ENCODE results near the gene PLCH1.

DNA sequence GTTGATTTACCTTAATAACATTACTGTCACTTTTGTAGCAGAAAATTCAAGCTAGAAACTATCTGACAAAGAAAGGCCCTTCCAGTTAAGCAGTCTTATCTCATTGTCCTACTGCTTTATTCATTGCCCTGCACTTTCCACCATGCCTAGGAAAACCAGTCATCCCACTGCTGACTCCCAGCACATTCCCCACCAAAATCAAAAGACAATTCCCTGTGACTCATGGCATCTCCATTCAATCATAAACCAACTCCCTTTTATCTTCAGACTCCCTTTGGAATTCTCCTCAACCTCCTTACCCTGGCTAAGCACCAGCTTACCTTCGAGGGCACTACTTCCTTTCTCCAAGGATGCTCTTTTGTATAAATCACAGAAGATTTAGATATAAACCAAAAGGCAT, 184.3 kb downstream of the PLCH1 start:
- TF ChIP-seq, protein P1, sequence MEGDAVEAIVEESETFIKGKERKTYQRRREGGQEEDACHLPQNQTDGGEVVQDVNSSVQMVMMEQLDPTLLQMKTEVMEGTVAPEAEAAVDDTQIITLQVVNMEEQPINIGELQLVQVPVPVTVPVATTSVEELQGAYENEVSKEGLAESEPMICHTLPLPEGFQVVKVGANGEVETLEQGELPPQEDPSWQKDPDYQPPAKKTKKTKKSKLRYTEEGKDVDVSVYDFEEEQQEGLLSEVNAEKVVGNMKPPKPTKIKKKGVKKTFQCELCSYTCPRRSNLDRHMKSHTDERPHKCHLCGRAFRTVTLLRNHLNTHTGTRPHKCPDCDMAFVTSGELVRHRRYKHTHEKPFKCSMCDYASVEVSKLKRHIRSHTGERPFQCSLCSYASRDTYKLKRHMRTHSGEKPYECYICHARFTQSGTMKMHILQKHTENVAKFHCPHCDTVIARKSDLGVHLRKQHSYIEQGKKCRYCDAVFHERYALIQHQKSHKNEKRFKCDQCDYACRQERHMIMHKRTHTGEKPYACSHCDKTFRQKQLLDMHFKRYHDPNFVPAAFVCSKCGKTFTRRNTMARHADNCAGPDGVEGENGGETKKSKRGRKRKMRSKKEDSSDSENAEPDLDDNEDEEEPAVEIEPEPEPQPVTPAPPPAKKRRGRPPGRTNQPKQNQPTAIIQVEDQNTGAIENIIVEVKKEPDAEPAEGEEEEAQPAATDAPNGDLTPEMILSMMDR (IDR thresholded peaks at IDR 0.05; ENCODE audit: borderline replicate concordance, extremely low read depth, low read length, poor library complexity, severe bottlenecking) = no peak
- TF ChIP-seq EZH2 (IDR thresholded peaks at IDR 0.05; ENCODE audit: borderline replicate concordance, low read depth, low read length, severe bottlenecking) = no peak

Data from DND-41 (cell line).